Gastroesophageal sphincter (tissue), 3 donors: Measurements from ENCODE around the gene PXDN.

Experiments used
- CTCF ChIP-seq, 4 experiments: fragments of 200-600 bp in 2 of 4; fragments of 450-650 bp in 2 of 4; sonication (generic) in 1 of 4; IDR thresholded peaks; one replicate each; pipeline ENCODE4 v1.5.1; 2017 to 2019; ENCODE audit warnings: antibody characterized with exemption in 4 of 4, mild to moderate bottlenecking in 2 of 4, moderate library complexity in 2 of 4
- POLR2A ChIP-seq, 2 donors: fragments of 450-650 bp; IDR thresholded peaks; one replicate each; pipeline ENCODE4 v1.6.1; 2017; ENCODE audit warnings: antibody characterized with exemption in 2 of 2, mild to moderate bottlenecking in 2 of 2, moderate library complexity in 1 of 2
- POLR2AphosphoS5 ChIP-seq: sonication (generic); formaldehyde crosslinking; IDR thresholded peaks from one replicate; pipeline ENCODE4 v1.6.1; 2017; ENCODE audit warnings: antibody characterized with exemption

GRCh38 chr2:1742301-1742680, 2.0 kb downstream of the PXDN start:
- TF ChIP-seq CTCF (IDR thresholded peaks at IDR 0.05) (no peak), POLR2A (IDR thresholded peaks at IDR 0.05) (no peak), POLR2AphosphoS5 (no peak)
